Measurements from ENCODE around the gene FOXD4L6.
"Not testable (repeated sequence)": the region's sequence is repeated elsewhere in the genome, so short reads cannot be mapped to it uniquely, and the experiment has no call there.

FOXD4L6 gene

DNA sequence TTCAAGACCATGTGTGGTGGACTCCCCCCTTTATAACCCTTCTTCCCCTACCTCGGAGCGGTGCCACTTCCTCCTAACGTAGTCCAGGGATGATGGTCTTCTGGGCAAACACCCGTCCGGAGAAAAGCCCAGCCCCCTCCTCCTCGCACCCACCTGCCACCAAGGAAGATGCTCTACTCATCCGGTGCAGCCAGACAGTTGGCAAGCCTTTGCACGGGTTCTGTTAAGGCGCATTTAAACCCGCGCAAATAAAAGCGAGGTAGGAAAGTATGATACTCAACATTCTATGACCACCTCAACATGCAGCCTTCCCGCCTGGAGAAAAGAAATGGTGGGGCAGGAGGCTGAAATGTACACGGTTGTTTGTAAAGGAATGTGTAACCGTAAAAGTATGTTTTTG, at the start of gene FOXD4L6:
TSS of gene FOXD4L6 (minus strand) at position 101 of the 400 bp plus-strand sequence. CDS start 298 bp downstream, outside the sequence.
- DNase-seq (ENCODE audit: low spot score) = not testable (repeated sequence)

DNA sequence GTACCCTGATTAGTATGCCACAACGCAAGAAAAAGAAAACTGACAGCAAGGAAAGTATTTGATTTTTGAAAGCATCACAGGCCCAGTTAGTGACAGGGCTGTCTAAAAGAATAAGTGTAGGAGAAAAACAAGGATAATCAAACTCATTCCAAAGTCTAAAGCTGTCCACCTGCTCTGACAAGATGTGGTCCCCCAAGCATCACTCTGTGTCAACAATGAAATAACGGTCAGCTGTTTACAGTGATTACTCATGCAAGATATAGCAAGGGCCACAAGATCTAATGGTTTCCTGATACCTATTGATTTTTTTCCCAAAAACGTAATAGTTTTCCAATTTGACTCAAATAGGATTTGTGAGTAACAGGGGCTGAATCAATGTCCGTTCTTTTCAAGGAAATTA, 46.5 kb upstream of the FOXD4L6 start:
- DNase-seq (ENCODE audit: low spot score) = not testable (repeated sequence)

DNA sequence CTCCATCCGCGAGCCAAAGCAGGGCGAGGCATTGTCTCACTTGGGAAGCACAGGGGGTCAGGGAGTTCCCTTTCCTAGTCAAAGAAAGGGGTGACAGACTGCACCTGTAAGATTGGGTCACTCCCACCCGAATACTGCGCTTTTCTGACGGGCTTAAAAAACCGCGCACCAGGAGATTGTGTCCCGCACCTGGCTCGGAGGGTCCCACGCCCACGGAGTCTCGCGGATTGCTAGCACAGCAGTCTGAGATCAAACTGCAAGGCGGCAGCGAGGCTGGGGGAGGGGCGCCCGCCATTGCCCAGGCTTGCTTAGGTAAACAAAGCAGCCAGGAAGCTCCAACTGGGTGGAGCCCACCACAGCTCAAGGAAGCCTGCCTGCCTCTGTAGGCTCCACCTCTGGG, 21.6 kb upstream of the FOXD4L6 start:
- not testable (repeated sequence) for DNase-seq (ENCODE audit: low spot score)

- DNase-seq (ENCODE audit: low spot score) = not testable (repeated sequence)
Measured at GRCh38 chr9:41141878-41142277, 13.4 kb upstream of the FOXD4L6 start.

DNA sequence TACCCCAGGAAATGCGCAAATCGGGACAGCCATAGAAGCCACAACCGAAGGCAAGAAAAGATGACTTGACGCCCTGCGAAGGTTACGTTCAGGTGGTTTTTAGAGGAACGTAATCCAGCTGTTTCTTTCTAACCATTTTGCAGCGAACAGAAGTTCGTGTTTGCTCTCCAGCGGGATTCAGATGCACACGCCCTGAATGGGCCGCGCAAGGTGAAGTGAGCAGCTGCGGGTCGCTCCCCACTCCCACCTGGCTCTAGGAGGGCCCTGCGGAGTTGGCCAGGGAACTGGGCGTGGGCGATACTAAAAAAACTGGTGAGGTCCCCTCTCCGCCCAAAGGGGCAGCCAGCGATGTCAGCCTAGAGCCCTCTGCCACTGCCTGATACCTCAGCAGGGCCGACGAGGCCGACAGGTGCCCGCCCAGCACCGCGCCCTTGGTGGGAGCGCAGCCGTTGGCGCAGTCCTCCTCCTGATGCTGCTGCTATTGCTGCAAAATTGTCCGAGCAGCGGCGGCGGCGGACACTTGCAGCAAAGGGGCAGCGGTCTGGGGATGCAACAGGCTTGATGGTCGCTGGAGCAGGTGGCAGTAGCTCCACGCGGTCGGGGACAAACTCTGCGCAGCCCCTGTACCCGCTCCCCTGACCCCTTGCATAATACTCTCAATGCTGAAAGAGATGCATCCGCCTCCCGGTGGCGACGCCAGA, 1.6 kb downstream of the FOXD4L6 start:
- not testable (repeated sequence) for DNase-seq (ENCODE audit: low spot score)

DNA sequence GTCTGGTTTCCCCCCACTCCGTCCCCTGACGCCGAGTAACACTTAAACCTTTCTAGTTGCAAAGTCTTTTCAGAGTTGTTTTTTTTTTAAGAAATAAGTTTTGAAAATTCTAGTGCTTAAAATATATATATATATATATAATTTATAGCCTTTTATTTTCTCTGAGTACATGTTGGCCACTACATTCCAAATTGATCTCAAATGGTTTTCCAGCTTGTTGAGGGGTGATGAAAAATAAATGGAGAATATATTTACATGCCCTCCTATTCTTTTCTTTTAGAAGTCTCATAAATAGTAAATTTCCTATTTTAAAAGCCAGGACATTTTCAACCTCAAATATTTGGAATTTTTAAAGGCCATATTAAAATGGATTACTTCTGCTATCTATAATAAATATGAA, 2.5 kb downstream of the FOXD4L6 start:
- not testable (repeated sequence) for DNase-seq (ENCODE audit: low spot score)

- DNase-seq (ENCODE audit: low spot score) = not testable (repeated sequence)
Measured at GRCh38 chr9:41125109-41125658, 3.3 kb downstream of the FOXD4L6 start.

GRCh38 chr9:41124250-41125108, 4.0 kb downstream of the FOXD4L6 start:
- DNase-seq (ENCODE audit: low spot score) = not testable (repeated sequence)

DNA sequence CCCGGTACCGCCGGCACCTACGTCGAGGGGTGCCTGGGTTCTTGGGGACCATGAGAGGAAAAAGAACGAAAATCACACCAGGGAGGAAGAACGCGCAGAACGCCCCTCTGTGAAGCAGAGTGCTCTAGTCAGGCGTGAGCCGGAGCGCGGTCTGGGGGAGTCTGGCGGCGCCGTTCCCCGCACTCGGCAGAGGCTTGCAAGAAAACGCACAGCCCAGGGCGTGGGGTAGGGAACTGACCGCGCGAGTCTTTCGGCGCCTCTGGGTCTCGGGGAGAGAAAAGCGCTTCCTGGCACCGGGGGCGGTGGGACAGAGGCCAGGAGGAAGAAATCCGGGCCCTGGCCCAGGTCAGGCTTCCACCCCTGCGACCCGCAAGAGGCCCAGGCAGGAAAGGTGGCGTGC, 4.7 kb downstream of the FOXD4L6 start:
- not testable (repeated sequence) for DNase-seq (ENCODE audit: low spot score)

DNA sequence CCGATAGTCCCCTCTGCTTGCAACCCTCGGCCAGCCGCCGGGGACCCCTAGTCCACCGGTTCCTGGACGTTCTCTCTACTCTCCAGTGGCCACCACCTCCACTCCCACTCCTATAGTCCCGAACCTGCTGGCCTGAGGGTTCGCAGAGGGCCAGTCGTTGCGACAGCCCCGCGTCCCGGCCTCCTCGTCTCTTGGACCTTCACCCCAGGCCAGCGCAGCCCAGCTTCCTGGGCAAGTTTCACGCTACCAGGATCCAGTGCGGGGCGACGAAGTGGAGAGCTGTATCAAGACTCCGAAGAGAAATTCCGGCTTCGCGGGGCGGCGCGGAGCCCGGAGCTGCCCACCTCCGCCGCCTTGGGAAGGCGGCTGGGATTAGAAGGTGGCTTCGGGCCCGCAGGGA, 5.1 kb downstream of the FOXD4L6 start:
- DNase-seq (ENCODE audit: low spot score) = not testable (repeated sequence)

DNA sequence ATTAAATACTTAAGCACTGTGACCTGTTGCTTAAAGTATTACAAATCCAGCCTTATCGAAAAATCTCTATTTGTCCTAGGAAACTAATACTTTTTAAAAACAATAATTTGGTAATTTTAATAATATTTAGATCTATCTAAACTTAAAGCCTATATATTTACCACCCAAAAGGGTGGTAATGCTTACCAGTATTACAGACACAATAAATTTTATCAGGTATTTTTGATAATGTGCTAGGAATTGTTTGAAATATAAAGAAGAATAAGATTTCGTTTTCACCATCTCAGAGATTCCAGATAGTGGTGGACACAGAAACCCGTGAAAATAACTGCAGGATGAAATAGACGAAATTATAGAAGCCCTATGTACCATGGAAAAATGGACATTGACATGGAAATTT, 7.8 kb downstream of the FOXD4L6 start:
- not testable (repeated sequence) for DNase-seq (ENCODE audit: low spot score)

DNA sequence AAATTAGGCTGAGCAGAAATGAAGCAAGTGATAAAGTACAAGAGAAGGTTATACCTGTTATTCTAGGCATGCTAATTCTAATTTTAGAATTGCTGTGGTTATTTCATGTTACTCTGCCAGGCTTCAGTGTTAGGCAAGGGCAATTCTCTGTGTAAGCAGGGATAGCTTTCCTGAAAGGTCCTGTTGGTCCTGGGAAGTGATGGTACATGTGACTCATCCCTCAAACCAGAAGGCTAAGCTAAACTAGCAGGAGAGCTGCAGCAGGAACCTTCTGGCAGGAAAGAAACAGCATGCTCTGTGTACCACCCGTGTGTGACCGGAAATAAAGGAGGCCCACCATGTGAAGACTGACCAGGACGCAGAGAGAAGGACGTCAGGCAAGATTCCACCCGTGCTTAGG, 8.8 kb downstream of the FOXD4L6 start:
- not testable (repeated sequence) for DNase-seq (ENCODE audit: low spot score)

- DNase-seq (ENCODE audit: low spot score) = not testable (repeated sequence)
Measured at GRCh38 chr9:41119311-41119710, 9.2 kb downstream of the FOXD4L6 start.

DNA sequence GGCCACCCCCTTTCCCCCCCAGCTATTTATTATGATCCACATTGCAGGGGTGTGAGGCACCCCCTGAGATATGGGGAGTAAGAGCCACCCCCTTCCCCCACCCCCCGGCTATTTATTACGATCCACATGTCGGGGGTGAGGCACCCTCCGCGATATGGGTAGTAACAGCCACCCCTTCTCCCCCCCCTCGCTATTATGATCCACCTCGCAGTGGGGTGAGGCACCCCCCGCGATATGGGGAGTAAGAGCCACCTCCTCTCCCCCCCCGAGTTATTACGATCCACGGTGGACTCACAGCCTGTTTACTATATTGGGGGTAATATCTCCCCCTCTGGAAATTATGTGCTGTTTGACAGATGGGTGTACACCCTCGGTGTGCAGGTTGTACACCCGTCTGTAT, 15.1 kb downstream of the FOXD4L6 start:
- DNase-seq (ENCODE audit: low spot score) = not testable (repeated sequence)

DNA sequence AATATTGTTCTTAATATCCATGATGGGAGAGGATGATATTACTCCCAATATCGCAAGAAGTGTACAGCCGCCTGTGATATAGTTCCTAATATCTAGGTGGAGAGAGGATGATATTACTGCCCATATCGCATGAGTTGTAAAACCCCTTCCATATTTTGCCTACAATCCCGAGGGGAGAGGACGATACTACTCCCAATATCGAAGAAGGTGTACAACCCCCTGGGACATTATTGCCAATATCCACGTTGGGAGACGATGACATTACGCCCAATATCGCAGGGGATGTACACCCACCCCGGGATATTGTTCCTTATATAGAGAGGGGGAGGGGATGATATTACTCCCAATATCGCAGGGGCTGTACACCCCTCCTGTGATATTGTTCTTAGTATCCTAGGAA, 17.1 kb downstream of the FOXD4L6 start:
- DNase-seq (ENCODE audit: low spot score) = not testable (repeated sequence)

- DNase-seq (ENCODE audit: low spot score) = not testable (repeated sequence)
Measured at GRCh38 chr9:41110913-41111312, 17.6 kb downstream of the FOXD4L6 start.

GRCh38 chr9:41109253-41109652, 19.2 kb downstream of the FOXD4L6 start:
- not testable (repeated sequence) for DNase-seq (ENCODE audit: low spot score)

DNA sequence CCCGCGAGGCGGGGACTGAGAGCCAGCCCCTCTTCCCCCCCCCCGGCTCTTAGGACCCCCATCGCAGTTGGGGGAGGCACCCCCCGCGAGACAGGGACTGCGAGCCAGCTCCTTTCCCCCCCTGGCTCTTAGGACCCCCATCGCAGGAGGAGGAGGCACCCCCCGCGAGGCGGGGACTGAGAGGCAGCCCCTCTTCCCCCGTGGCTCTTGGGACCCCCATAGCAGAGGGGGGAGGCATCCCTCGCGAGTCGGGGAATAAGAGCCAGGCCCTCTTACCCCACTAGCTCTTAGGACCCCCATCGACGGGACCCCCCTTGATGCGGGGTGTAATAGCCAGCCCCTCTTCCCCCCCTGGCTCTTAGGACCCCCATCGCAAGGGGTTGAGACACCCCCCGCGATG, 19.7 kb downstream of the FOXD4L6 start:
- DNase-seq (ENCODE audit: low spot score) = not testable (repeated sequence)

DNA sequence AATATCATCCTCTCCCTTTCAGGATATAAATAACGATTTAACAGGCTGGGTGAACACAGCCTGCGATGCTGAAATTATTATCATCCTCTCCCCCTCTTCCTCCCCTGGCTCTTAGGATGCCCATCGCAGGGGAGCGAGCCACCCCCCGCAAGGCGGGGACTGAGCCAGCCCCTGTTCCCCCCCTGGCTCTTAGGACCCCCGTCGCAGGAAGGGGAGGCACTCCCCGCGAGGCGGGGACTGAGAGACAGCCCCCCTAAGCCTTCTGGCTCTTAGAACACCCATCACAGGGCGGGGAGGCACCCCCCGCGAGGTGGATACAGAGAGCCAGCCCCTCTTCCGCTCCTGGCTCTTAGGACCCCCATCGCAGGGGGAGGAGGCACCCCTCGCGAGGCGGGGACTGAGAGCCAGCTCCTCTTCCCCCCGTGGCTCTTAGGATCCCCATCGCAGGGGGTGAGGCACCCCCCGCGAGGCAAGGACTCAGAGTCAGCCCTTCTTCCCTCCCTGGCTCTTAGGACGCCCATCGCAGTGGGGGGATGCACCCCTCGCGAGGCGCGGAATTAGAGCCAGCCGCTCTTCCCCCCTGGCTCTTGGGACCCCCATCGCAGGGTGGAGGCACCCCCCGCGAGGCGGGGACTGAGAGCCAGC, 21.9 kb downstream of the FOXD4L6 start:
- not testable (repeated sequence) for DNase-seq (ENCODE audit: low spot score)

DNA sequence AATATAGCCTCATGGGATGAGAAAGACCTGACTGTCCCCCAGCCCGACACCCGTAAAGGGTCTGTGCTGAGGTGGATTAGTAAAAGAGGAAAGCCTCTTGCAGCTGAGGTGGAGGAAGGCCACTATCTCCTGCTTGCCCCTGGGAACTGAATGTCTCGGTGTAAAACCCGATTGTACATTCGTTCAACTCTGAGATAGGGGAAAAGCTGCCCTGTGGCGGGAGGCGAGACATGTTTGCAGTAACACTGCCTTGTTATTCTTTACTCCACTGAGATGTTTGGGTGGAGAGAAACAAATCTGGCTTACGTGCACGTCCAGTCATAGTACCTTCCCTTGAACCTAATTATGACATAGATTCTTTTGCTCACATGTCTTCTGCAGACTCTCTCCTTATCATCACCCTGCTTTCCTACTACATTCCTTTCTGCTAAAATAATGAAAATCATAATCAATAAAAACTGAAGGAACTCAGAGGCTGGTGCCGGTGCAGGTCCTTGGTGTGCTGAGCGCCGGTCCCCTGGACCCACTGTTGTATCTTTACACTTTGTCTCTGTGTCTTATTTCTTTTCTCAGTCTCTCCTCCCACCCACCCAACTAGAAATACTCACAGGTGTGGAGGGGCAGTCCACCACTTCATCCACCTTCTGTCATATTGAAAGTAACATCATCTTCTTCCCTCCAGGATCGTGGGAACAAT, 22.8 kb downstream of the FOXD4L6 start:
- DNase-seq (ENCODE audit: low spot score) = not testable (repeated sequence)

- DNase-seq (ENCODE audit: low spot score) = not testable (repeated sequence)
Measured at GRCh38 chr9:41104542-41104941, 23.9 kb downstream of the FOXD4L6 start.

Measured in globus pallidus (tissue), 1 donor.